Ovary (tissue), 9 donors: ENCODE results near the gene TPRA1. TPM values are rescaled to one million over a fixed set of nuclear protein-coding genes. Genes with fewer than 3 reads are reported as not detected.

Source experiments
- DNase-seq, 5 donors: peaks; one replicate each; pipeline ENCODE4 v3.0.0-alpha.2; 2019 to 2020
- H3K27ac ChIP-seq, 2 donors: fragments of 200-600 bp; one replicate each; pipeline versions ENCODE4 v1.5.1 to v1.8.0; 2019 to 2022
- H3K27me3 ChIP-seq: fragments of 200-600 bp; one replicate; pipeline ENCODE4 v1.8.0; 2022
- H3K36me3 ChIP-seq: fragments of 200-600 bp; sonication (generic); one replicate; pipeline ENCODE4 v1.5.1; 2019
- H3K4me1 ChIP-seq: one replicate; pipeline ENCODE4 v1.8.1; 2013; ENCODE audit warnings: mild to moderate bottlenecking, moderate library complexity; ENCODE audit not compliant: insufficient read depth
- H3K4me3 ChIP-seq: fragments of 200-600 bp; sonication (generic); one replicate; pipeline ENCODE4 v1.5.1; 2017
- H3K9me3 ChIP-seq, 2 donors: fragments of 200-600 bp in 1 of 2; sonication (generic) in 1 of 2; one replicate each; pipeline versions ENCODE4 v1.5.1 to v1.8.1; 2013 to 2019; ENCODE audit warnings: mild to moderate bottlenecking in 1 of 2, moderate library complexity in 1 of 2
- CTCF ChIP-seq, 3 donors: fragments of 450-650 bp in 2 of 3; fragments of 200-600 bp in 1 of 3; IDR thresholded peaks; one replicate each; pipeline versions ENCODE4 v1.5.1 to v1.8.0; 2016 to 2022; ENCODE audit warnings: antibody characterized with exemption in 3 of 3, mild to moderate bottlenecking in 1 of 3
- EP300 ChIP-seq: sonication (generic); formaldehyde crosslinking; IDR thresholded peaks from one replicate; pipeline ENCODE4 v1.6.1; 2017; ENCODE audit warnings: antibody characterized with exemption
- POLR2A ChIP-seq: fragments of 450-650 bp; IDR thresholded peaks from one replicate; pipeline ENCODE4 v1.6.1; 2017; ENCODE audit warnings: antibody characterized with exemption, mild to moderate bottlenecking, moderate library complexity
- WGBS, 3 donors: extraction: QIAGEN DNeasy Blood & Tissue Kit in 1 of 3; methylation state at CpG; one replicate each; pipeline versions ENCODE4 v1.1.5 to v1.1.7; 2013 to 2017; 5-methylcytosine and 5-hydroxymethylcytosine counted together
- intact Hi-C, 4 donors: fragments of 100-400 bp; cut with DNase I; formaldehyde crosslinking; loops; one replicate each; pipeline versions ENCODE4 v1.11.0 to v1.15.1; 2022 to 2023
- polyA plus RNA-seq, 2 donors: library from polyadenylated mRNA; stranded (reverse); fragments of 200-250 nt in 1 of 2; fragments of 350-450 nt in 1 of 2; fragmentation: Illumina TruSeq in 1 of 2; extraction: RNeasy Lipid Tissue Mini Kit (QIAGEN cat#74804) in 1 of 2; gene quantifications; one replicate each; pipeline ENCODE4 v1.2.3, GENCODE V29; 2013 to 2014
- total RNA-seq, 7 donors: library from RNA; depleted of rRNA in 2 of 7; stranded (reverse); fragments of >200 nt in 2 of 7; fragmentation: NEBNext Ultra II Directional in 3 of 7; extraction: Animal tissue kit (Norgen Biotek cat#: 25700) in 3 of 7; gene quantifications; one replicate each; pipeline versions ENCODE4 v1.1.0 to v1.2.4, GENCODE V29; 2016 to 2023
- donor health status: DM: no; HTN: no; CAD: no; lungs with moderate emphysema.
- donor health status: DM: no; HTN: no; CAD: no.
- donor health status: Bipolar disorder and iron deficiency.
- donor health status: DM: yes; HTN: yes; CAD: no.
- donor health status: DM: no; HTN: no; CAD: no.
- donor health status: DM: yes; HTN: yes; CAD: no.

The TPRA1 gene
- total and polyA plus RNA-seq, 9 donors = 6.4 to 40.3 (median 36.6) TPM

GRCh38 chr3:127555108-127555507 lies 35.4 kb downstream of the TPRA1 start:
- no peaks in the 10 kb centered on the region for H3K9me3 ChIP-seq
- TF ChIP-seq CTCF (IDR thresholded peaks at IDR 0.05) (no peak), POLR2A (no peak), EP300 (no peak)
- H3K36me3 ChIP-seq = no peaks in the 10 kb centered on the region
- H3K27ac ChIP-seq = no peak overlapping the region
- DNase-seq = no peak
- H3K4me1 ChIP-seq = peaks cover 1% of the 10 kb centered on the region
- 63 to 67% (median 65%) methylated on average over 4 of the region's 4 CpGs for WGBS, 3 donors
- no peak overlapping the region for H3K4me3 ChIP-seq
- H3K27me3 ChIP-seq = no peaks in the 10 kb centered on the region
- intact Hi-C loops = no loop called here

DNA sequence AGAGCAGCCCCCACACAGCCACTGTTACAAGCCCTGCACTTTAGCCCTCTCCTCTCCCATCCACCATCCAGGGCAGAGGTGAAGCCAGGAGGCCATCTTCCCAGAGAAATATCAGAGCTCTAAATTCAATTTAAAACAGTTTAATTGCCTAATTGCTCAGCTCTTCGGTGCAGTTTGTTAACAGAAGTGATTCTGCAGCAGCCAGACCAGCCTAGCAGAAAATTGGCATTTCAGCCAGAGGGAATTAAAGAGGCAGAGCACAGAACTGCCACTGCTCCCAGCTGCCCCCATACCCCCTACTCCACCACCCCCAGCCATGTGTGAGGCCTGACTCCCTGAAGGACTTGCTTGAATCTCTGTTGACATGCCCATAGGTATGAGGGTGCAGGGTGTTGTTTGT lies 38.5 kb downstream of the TPRA1 start:
- H3K9me3 ChIP-seq = no peaks in the 10 kb centered on the region
- 2 to 17% (median 17%) methylated on average over 1 of the region's 1 CpG for WGBS, 3 donors
- H3K27me3 ChIP-seq = no peaks in the 10 kb centered on the region
- H3K36me3 ChIP-seq = no peaks in the 10 kb centered on the region
- TF ChIP-seq EP300 (no peak), POLR2A (no peak), CTCF (IDR thresholded peaks at IDR 0.05) (no peak)
- intact Hi-C loops = no loop called here
- no peak overlapping the region for H3K27ac ChIP-seq
- no peak for DNase-seq
- peaks cover 5% of the 10 kb centered on the region for H3K4me1 ChIP-seq
- no peak overlapping the region for H3K4me3 ChIP-seq

DNA sequence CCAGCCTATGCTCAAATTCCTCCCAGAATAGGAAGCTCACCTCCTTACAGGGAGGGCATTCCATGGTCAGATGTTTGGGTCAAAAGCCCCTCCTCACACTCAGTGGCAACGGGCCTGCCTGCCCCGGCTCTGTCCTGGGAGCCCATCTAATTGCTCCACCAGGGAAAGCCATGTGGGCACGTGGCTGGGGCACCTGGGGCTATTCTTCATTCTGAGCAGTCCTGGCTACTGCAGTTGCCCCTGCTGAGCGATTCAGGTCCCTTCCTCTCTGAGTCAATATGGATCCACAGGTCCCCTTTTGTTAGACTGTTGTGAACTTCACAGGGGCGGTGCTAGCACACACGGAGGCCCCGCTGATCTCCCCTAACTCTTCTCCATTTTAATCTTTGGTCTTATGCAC lies 39.4 kb downstream of the TPRA1 start:
- TF ChIP-seq POLR2A (no peak), CTCF (IDR thresholded peaks at IDR 0.05) (no peak)
- 87 to 91% (median 90%) methylated on average over 4 to 7 of the region's 7 CpGs for WGBS, 3 donors
- Histone ChIP-seq H3K4me3 (no peak overlapping the region), H3K36me3 (no peaks in the 10 kb centered on the region), H3K27ac (no peak overlapping the region), H3K27me3 (no peaks in the 10 kb centered on the region), H3K4me1 (peaks cover 6% of the 10 kb centered on the region), H3K9me3 (no peaks in the 10 kb centered on the region)
- intact Hi-C loops = no loop called here
- DNase-seq = no peak

DNA sequence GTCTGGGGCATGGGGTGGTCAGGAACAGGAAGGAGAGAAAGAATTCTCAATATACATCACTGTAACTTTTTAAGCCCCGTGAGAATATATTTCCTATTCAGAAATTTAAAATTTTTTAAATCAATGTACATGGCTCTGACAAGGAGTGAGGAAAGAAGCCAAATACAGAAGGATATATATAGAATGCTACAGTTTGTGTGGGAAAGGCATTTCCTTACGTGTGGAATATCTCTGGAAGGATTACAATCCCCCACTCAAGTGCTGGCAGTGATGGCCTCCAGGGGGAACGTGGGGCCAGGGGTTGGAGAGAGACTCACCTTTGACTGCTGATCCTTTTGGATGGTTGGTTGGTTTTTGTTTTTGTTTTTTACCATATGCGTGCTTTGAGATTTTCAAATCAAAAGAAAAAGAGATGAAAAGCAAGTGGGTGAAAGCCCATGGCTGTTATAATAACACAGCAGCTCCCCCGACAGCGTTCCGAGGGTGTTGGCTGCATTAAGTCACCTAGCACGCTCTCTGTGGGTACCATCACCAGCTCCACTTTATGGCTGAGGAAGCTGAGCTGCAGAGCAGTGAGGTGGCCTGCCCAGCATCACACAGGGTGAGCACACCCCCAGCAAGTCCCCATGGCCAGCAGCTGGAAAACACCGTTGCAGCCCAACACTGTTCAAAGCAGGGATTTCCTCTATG lies 39.9 kb downstream of the TPRA1 start:
- DNase-seq = no peak
- 45 to 56% (median 55%) methylated on average over 9 of the region's 9 CpGs for WGBS, 3 donors
- intact Hi-C loops = no loop called here

More for the DNA sequence above, 39.9 kb downstream of the TPRA1 start:
- Histone ChIP-seq H3K4me3 (no peak overlapping the region), H3K27ac (no peak overlapping the region), H3K9me3 (no peaks in the 10 kb centered on the region), H3K4me1 (peaks cover 6% of the 10 kb centered on the region), H3K27me3 (no peaks in the 10 kb centered on the region), H3K36me3 (no peaks in the 10 kb centered on the region)
- TF ChIP-seq CTCF (IDR thresholded peaks at IDR 0.05) = no peak
- no peak for TF ChIP-seq EP300
- no peak for TF ChIP-seq POLR2A
